T-helper 9 cell (primary cell): ENCODE data around the gene MAGI1.
"Not testable (repeated sequence)": the region's sequence is repeated elsewhere in the genome, so short reads cannot be mapped to it uniquely, and the experiment has no call there.

ENCODE experiments used
- DNase-seq: peaks from one replicate; pipeline ENCODE4 v3.0.0-alpha.2; 2020

MAGI1 gene

GRCh38 chr3:66038384-66038725, 363 bp downstream of the MAGI1 start:
- no peak for DNase-seq

- DNase-seq = no peak
These were observed 740 bp downstream of the MAGI1 start for GRCh38 chr3:66037986-66038369.

GRCh38 chr3:66037330-66037985, 1.3 kb downstream of the MAGI1 start:
- no peak for DNase-seq

- no peak for DNase-seq
These were observed 2.1 kb downstream of the MAGI1 start for GRCh38 chr3:66036586-66037148.

GRCh38 chr3:66035763-66036477, 2.8 kb downstream of the MAGI1 start:
- no peak for DNase-seq

GRCh38 chr3:66033241-66034138, 5.2 kb downstream of the MAGI1 start:
- no peak for DNase-seq

- no peak for DNase-seq
These were observed 7.5 kb downstream of the MAGI1 start for GRCh38 chr3:66031102-66031698.

GRCh38 chr3:66029443-66029842, 9.3 kb downstream of the MAGI1 start:
- no peak for DNase-seq

- no peak for DNase-seq
These were observed 9.7 kb downstream of the MAGI1 start for GRCh38 chr3:66029014-66029413.

GRCh38 chr3:66028457-66028856, 10.3 kb downstream of the MAGI1 start:
- DNase-seq = no peak

- DNase-seq = not testable (repeated sequence)
These were observed 11.6 kb downstream of the MAGI1 start for GRCh38 chr3:66027099-66027498.

GRCh38 chr3:66023738-66024385, 14.9 kb downstream of the MAGI1 start:
- no peak for DNase-seq

GRCh38 chr3:66023229-66023628, 15.5 kb downstream of the MAGI1 start:
- DNase-seq = no peak

- DNase-seq = no peak
These were observed 17.0 kb downstream of the MAGI1 start for GRCh38 chr3:66021731-66022131.

- DNase-seq = no peak
These were observed 18.8 kb downstream of the MAGI1 start for GRCh38 chr3:66019896-66020295.

GRCh38 chr3:66018057-66019033, 20.4 kb downstream of the MAGI1 start:
- no peak for DNase-seq

- DNase-seq = no peak
These were observed 21.1 kb downstream of the MAGI1 start for GRCh38 chr3:66017591-66017990.

- no peak for DNase-seq
These were observed 21.6 kb downstream of the MAGI1 start for GRCh38 chr3:66017084-66017483.

GRCh38 chr3:66015841-66016240, 22.9 kb downstream of the MAGI1 start:
- no peak for DNase-seq

- no peak for DNase-seq
These were observed 24.1 kb downstream of the MAGI1 start for GRCh38 chr3:66014651-66015050.

GRCh38 chr3:66014056-66014455, 24.7 kb downstream of the MAGI1 start:
- no peak for DNase-seq
